HepG2 (cell line): ENCODE measurements around the gene AP3D1. TPM values are rescaled to one million over a fixed set of nuclear protein-coding genes. Genes with fewer than 3 reads are reported as not detected.

Source experiments
- ARID4A ChIP-seq: sonication (generic); formaldehyde crosslinking; IDR thresholded peaks from 2 replicates; pipeline ENCODE4 v1.5.0; 2020; ENCODE audit warnings: mild to moderate bottlenecking, missing genetic modification reagents, borderline replicate concordance
- BCL3 ChIP-seq: sonication (generic); formaldehyde crosslinking; IDR thresholded peaks from 2 replicates; pipeline ENCODE4 v1.5.1; 2020; ENCODE audit warnings: mild to moderate bottlenecking, missing genetic modification reagents, moderate library complexity
- CAMTA2 ChIP-seq: sonication (generic); formaldehyde crosslinking; IDR thresholded peaks from 2 replicates; pipeline ENCODE4 v1.4.0; 2020; ENCODE audit warnings: mild to moderate bottlenecking, missing genetic modification reagents, borderline replicate concordance
- CREB1 ChIP-seq, 2 experiments: fragments of 450-650 bp in 1 of 2; IDR thresholded peaks; 2 replicates each; pipeline ENCODE4 v1.6.1; 2016 to 2017; ENCODE audit warnings: control low read depth in 1 of 2, mild to moderate bottlenecking in 1 of 2, missing compliant biosample characterization in 1 of 2, missing genetic modification characterization in 1 of 2
- FOXK1 ChIP-seq: sonication (generic); formaldehyde crosslinking; IDR thresholded peaks from 2 replicates; pipeline ENCODE4 v1.4.0; 2020; ENCODE audit warnings: low read depth, missing genetic modification reagents, borderline replicate concordance
- HMGA1 ChIP-seq: sonication (generic); formaldehyde crosslinking; conservative IDR thresholded peaks from 2 replicates; pipeline ENCODE4 v1.4.0; 2020; ENCODE audit warnings: missing genetic modification reagents
- HNF4G ChIP-seq, 2 experiments: sonication (generic) in 1 of 2; formaldehyde crosslinking in 1 of 2; IDR thresholded peaks; 2 replicates each; pipeline versions ENCODE4 v1.4.0 to v1.6.1; 2011 to 2020; ENCODE audit warnings: borderline replicate concordance in 2 of 2, low read depth in 2 of 2, mild to moderate bottlenecking in 2 of 2, low read length in 1 of 2, missing genetic modification reagents in 1 of 2, moderate library complexity in 1 of 2
- ISL2 ChIP-seq: sonication (generic); formaldehyde crosslinking; IDR thresholded peaks from 2 replicates; pipeline ENCODE4 v1.5.0; 2020; ENCODE audit warnings: missing genetic modification reagents
- MTF1 ChIP-seq: sonication (generic); formaldehyde crosslinking; IDR thresholded peaks from 2 replicates; pipeline ENCODE4 v1.5.0; 2020; ENCODE audit warnings: missing genetic modification reagents
- NCOR1 ChIP-seq: fragments of 200-600 bp; sonication (generic); IDR thresholded peaks from 2 replicates; pipeline ENCODE4 v1.7.0; 2017; ENCODE audit warnings: antibody characterized with exemption, low read length, borderline replicate concordance
- POGK ChIP-seq: sonication (generic); formaldehyde crosslinking; conservative IDR thresholded peaks from 2 replicates; pipeline ENCODE4 v1.8.0; 2022; ENCODE audit warnings: mild to moderate bottlenecking, moderate library complexity, missing genetic modification reagents
- ZNF224 ChIP-seq: sonication (generic); formaldehyde crosslinking; IDR thresholded peaks from 2 replicates; pipeline ENCODE4 v1.5.0; 2020; ENCODE audit warnings: mild to moderate bottlenecking, missing genetic modification reagents
- ZNF335 ChIP-seq: sonication (generic); formaldehyde crosslinking; IDR thresholded peaks from 2 replicates; pipeline ENCODE4 v1.4.0; 2020; ENCODE audit warnings: missing genetic modification reagents
- ZNF460 ChIP-seq: sonication (generic); formaldehyde crosslinking; IDR thresholded peaks from 2 replicates; pipeline ENCODE4 v1.5.1; 2020; ENCODE audit warnings: missing genetic modification reagents, mild to moderate bottlenecking, borderline replicate concordance
- ZNF496 ChIP-seq: sonication (generic); formaldehyde crosslinking; IDR thresholded peaks from 2 replicates; pipeline ENCODE4 v1.8.1; 2023; ENCODE audit warnings: mild to moderate bottlenecking, moderate library complexity, missing genetic modification reagents; ENCODE audit not compliant: insufficient replicate concordance
- ZNF652 ChIP-seq: IDR thresholded peaks from 2 replicates; pipeline ENCODE4 v1.6.1; 2016; ENCODE audit warnings: low read depth, borderline replicate concordance
- ZNF674 ChIP-seq: sonication (generic); formaldehyde crosslinking; IDR thresholded peaks from 2 replicates; pipeline ENCODE4 v1.5.0; 2020; ENCODE audit warnings: low read depth, mild to moderate bottlenecking, missing genetic modification reagents
- ZNF766 ChIP-seq: sonication (generic); formaldehyde crosslinking; IDR thresholded peaks from 2 replicates; pipeline ENCODE4 v1.5.0; 2020; ENCODE audit warnings: missing genetic modification reagents, borderline replicate concordance
- ZNF781 ChIP-seq: sonication (generic); formaldehyde crosslinking; IDR thresholded peaks from 2 replicates; pipeline ENCODE4 v1.5.1; 2020; ENCODE audit warnings: borderline replicate concordance, mild to moderate bottlenecking, missing genetic modification reagents; ENCODE audit errors: not compliant biosample characterization
- ZSCAN31 ChIP-seq: sonication (generic); formaldehyde crosslinking; IDR thresholded peaks from 2 replicates; pipeline ENCODE4 v1.5.0; 2020; ENCODE audit warnings: low read depth, mild to moderate bottlenecking, missing genetic modification reagents
- polyA plus RNA-seq, 8 experiments: library from polyadenylated mRNA; depleted of rRNA in 3 of 8; stranded (reverse) in 7 of 8; unstranded in 1 of 8; fragments of >200 nt; fragmentation: Illumina TruSeq in 4 of 8; extraction: Trizol in 4 of 8; gene quantifications; 2 replicates each; pipeline versions ENCODE4 v1.2.1 to v1.2.3, GENCODE V29; 2011 to 2016; ENCODE audit warnings: low read depth in 4 of 8, missing spikeins in 1 of 8, mixed read lengths in 1 of 8; ENCODE audit not compliant: insufficient read depth in 1 of 8
- total RNA-seq, 5 experiments: library from RNA; depleted of rRNA; stranded (reverse); fragments of >200 nt; fragmentation: Illumina TruSeq; extraction: Trizol; gene quantifications; 2 replicates each; pipeline ENCODE4 v1.2.3, GENCODE V29; 2016; ENCODE audit warnings: low read depth in 1 of 5

Gene AP3D1
- total and polyA plus RNA-seq, 2 of the 13 experiments (the other 11 are each of a cell fraction or from before 2014, with no cell fraction given) = 68.0 to 82.6 TPM

- TF ChIP-seq BCL3 (CRISPR knock-in tag) = no peak
- TF ChIP-seq ZNF766 (CRISPR knock-in tag) = no peak
- no peak for TF ChIP-seq ZNF460 (CRISPR knock-in tag)
- no peak for TF ChIP-seq HMGA1
- no peak for TF ChIP-seq ARID4A
- TF ChIP-seq CREB1 (IDR thresholded peaks at IDR 0.05) = no peak
- TF ChIP-seq CREB1 (CRISPR knock-in tag; IDR thresholded peaks at IDR 0.05) = no peak
- no peak for TF ChIP-seq ZNF781 (CRISPR knock-in tag)
- TF ChIP-seq CAMTA2 = no peak
- TF ChIP-seq ZNF224 (CRISPR knock-in tag) = no peak
- no peak for TF ChIP-seq POGK
- no peak for TF ChIP-seq MTF1 (CRISPR knock-in tag)
- TF ChIP-seq HNF4G (IDR thresholded peaks at IDR 0.05; ENCODE audit: borderline replicate concordance, low read depth, low read length) = no peak
- TF ChIP-seq HNF4G (CRISPR knock-in tag; IDR thresholded peaks at IDR 0.05; ENCODE audit: borderline replicate concordance, low read depth) = no peak
- no peak for TF ChIP-seq ISL2 (CRISPR knock-in tag)
- TF ChIP-seq ZNF674 (CRISPR knock-in tag) = no peak
- no peak for TF ChIP-seq ZNF496 (CRISPR knock-in tag)
- no peak for TF ChIP-seq ZNF652 (CRISPR knock-in tag)
- TF ChIP-seq ZSCAN31 (CRISPR knock-in tag) = no peak
- no peak for TF ChIP-seq FOXK1 (CRISPR knock-in tag)
- no peak for TF ChIP-seq ZNF335 (CRISPR knock-in tag)
- no peak for TF ChIP-seq NCOR1
Observed at GRCh38 chr19:2057484-2058469, 93.6 kb downstream of the AP3D1 start (continued).
